HepG2 (cell line): ENCODE measurements around the gene ZNF648.

Experiments used
- CEBPB ChIP-seq: IDR thresholded peaks from 2 replicates; pipeline ENCODE4 v1.6.1; 2011; ENCODE audit warnings: low read depth, low read length, improper control_type of control experiment, borderline replicate concordance
- FOXA1 ChIP-seq, 2 experiments: fragments of 450-650 bp in 1 of 2; sonication (generic) in 1 of 2; formaldehyde crosslinking in 1 of 2; IDR thresholded peaks; 2 replicates each; pipeline versions ENCODE4 v1.4.0 to v1.6.1; 2016 to 2020; ENCODE audit warnings: missing genetic modification reagents in 1 of 2
- STAG1 ChIP-seq: sonication (generic); formaldehyde crosslinking; IDR thresholded peaks from 2 replicates; pipeline ENCODE4 v1.4.0; 2020; ENCODE audit warnings: missing genetic modification reagents
- SUZ12 ChIP-seq: fragments of 150-350 bp; IDR thresholded peaks from 2 replicates; pipeline ENCODE4 v1.6.1; 2014; ENCODE audit warnings: low read depth, low read length
- YY1 ChIP-seq: IDR thresholded peaks from 2 replicates; pipeline ENCODE4 v1.6.1; 2011; ENCODE audit warnings: low read length, low read depth, moderate library complexity, mild to moderate bottlenecking; ENCODE audit not compliant: insufficient read depth, insufficient replicate concordance
- ZFP36 ChIP-seq: fragments of 150-350 bp; IDR thresholded peaks from 2 replicates; pipeline ENCODE4 v1.6.1; 2018; ENCODE audit warnings: borderline replicate concordance, low read length, low read depth; ENCODE audit not compliant: partially characterized antibody
- TF ChIP-seq, protein P1 (sequence below): sonication (generic); formaldehyde crosslinking; IDR thresholded peaks from 2 replicates; pipeline ENCODE4 v1.5.0; 2020; ENCODE audit warnings: mild to moderate bottlenecking, missing genetic modification reagents, moderate library complexity

DNA sequence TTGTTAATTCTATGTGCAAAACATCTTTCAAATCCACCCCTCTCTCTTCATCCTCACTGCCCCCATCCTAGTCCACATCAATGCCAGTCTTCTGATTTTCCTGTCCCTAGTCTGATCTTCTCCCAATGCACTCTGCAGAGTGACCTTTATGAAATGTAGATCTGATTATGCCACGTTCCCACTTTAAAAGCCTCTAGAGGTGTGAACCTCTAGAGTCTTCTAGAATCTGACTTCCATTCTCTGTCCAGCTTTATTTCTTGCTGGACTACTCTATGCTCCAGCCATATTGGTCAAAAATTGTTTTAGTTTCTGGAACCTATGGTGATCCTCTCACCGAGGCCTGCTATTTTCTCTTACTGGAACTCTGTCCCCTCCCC is 32.5 kb downstream of the ZNF648 start:
- no peak for TF ChIP-seq CEBPB
- TF ChIP-seq ZFP36, result no peak
- no peak for TF ChIP-seq YY1
- no peak for TF ChIP-seq FOXA1 (IDR thresholded peaks at IDR 0.05)
- TF ChIP-seq FOXA1 (CRISPR knock-in tag; IDR thresholded peaks at IDR 0.05), result no peak
- TF ChIP-seq, protein P1, sequence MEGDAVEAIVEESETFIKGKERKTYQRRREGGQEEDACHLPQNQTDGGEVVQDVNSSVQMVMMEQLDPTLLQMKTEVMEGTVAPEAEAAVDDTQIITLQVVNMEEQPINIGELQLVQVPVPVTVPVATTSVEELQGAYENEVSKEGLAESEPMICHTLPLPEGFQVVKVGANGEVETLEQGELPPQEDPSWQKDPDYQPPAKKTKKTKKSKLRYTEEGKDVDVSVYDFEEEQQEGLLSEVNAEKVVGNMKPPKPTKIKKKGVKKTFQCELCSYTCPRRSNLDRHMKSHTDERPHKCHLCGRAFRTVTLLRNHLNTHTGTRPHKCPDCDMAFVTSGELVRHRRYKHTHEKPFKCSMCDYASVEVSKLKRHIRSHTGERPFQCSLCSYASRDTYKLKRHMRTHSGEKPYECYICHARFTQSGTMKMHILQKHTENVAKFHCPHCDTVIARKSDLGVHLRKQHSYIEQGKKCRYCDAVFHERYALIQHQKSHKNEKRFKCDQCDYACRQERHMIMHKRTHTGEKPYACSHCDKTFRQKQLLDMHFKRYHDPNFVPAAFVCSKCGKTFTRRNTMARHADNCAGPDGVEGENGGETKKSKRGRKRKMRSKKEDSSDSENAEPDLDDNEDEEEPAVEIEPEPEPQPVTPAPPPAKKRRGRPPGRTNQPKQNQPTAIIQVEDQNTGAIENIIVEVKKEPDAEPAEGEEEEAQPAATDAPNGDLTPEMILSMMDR (CRISPR knock-in tag), result no peak
- no peak for TF ChIP-seq STAG1 (CRISPR knock-in tag)
- TF ChIP-seq SUZ12, result no peak
